Hematopoietic multipotent progenitor cell treated with erythropoietin and hydrocortisone succinate and interleukin-3 and kit ligand, for 15 days (in vitro differentiated cells): ENCODE results near the gene RUFY1.
A peak's percentile ranks its signal among the peaks of the same experiment; 100 is the strongest.
"Not testable (repeated sequence)": the region's sequence is repeated elsewhere in the genome, so short reads cannot be mapped to it uniquely, and the experiment has no call there.

ENCODE experiments used
- DNase-seq: peaks from one replicate; pipeline ENCODE4 v3.0.0-alpha.2; 2015; ENCODE audit warnings: low spot score

RUFY1 gene

GRCh38 chr5:179534431-179534830 is 15.9 kb upstream of the RUFY1 start:
- DNase-seq, result no peak

DNA sequence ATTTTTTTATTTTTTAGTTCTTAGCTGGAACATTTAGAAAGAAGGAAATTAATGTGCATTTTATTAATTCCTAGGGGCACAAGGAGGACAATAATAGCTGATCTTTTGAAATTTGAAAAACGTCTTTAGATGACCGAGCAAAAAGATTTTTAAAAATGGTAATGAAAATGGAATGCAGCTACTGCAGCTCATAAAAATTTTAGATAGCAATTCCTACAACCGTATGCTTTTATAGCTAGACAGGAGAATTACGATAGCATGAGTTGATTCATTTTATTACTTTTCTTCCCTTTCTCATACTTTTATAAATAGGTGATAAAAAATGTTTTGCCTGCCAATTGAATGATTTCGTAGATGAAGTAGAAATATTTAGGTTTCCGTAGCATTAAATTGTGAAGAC is 13.7 kb upstream of the RUFY1 start:
- DNase-seq, result no peak

- DNase-seq, result no peak
Measured at GRCh38 chr5:179542170-179542569, 8.2 kb upstream of the RUFY1 start.

GRCh38 chr5:179543275-179543674 is 7.1 kb upstream of the RUFY1 start:
- DNase-seq, result not testable (repeated sequence)

GRCh38 chr5:179553006-179553405 is 2.7 kb downstream of the RUFY1 start:
- DNase-seq, result no peak

GRCh38 chr5:179553875-179554274 is 3.5 kb downstream of the RUFY1 start:
- DNase-seq, result no peak

DNA sequence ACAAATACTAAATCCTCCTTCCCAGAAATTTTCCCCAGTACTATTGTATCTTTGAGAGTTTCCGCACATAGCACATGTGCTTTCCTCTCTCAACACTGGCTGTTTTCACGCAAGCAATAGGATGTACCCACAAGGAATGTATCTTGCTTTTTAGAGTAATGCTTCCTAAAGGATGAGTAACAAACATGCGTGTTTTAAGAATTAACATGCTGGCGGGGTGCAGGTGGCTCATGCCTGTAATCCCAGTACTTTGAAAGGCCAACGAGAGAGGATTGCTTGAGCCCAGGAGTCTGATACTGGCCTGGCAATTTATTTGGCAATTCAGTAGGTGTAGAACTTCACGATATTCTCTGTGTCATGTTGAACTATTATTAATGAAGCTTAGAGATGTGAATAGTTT is 4.6 kb downstream of the RUFY1 start:
- no peak for DNase-seq

GRCh38 chr5:179558261-179558799 is 8.0 kb downstream of the RUFY1 start:
- DNase-seq, result not testable (repeated sequence)

GRCh38 chr5:179558932-179559283 is 8.6 kb downstream of the RUFY1 start:
- no peak for DNase-seq

- DNase-seq, result peak; percentile 94
Measured at GRCh38 chr5:179559284-179560252, 9.2 kb downstream of the RUFY1 start.

- DNase-seq, result no peak
Measured at GRCh38 chr5:179564526-179564925, 14.2 kb downstream of the RUFY1 start.

DNA sequence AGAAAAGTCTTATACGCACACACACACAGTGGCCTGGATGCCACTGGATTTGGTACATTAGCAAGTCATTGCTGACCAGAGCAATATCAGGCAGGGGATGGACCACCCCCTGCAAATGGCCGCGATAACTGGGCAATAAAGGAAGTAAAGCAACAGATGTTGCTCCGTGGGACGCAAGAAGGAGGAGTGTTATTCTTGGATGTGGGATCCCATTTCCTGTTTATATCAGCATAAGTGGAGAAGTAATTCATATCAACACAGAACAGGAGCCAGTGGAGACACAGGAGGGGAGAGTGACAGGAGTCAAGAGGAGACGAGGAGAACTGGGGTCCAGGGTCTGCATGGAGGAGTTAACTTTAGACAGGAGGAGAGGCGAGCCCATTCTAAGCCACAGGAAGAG is 18.4 kb downstream of the RUFY1 start:
- DNase-seq, result no peak

GRCh38 chr5:179572386-179572785 is 22.0 kb downstream of the RUFY1 start:
- DNase-seq, result no peak

GRCh38 chr5:179577286-179577960 is 27.1 kb downstream of the RUFY1 start:
- DNase-seq, result no peak

DNA sequence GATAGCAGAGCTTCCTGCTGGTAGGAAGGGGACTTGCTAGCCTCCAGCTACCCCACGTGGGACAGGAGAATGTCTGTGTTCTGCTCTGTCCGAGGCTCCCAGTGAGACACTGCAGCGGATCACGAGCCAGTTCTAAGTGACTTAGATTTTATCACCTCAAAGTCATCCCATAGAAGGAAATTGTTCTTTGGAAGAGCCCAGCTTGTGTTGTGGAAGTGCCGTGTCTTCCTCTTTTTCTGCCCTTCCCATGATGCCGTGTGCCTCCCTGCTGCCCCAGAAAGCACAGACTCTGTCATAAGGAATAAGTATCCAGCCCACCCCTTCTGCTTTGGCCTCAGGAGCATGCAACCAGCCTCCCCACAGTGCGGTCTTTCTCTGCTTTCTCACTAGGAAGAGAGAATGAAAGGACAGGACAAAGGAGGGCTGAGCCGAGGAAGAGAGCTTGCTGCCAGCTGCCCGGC is 35.6 kb downstream of the RUFY1 start:
- no peak for DNase-seq

- DNase-seq, result no peak
Measured at GRCh38 chr5:179588166-179588565, 37.8 kb downstream of the RUFY1 start.

DNA sequence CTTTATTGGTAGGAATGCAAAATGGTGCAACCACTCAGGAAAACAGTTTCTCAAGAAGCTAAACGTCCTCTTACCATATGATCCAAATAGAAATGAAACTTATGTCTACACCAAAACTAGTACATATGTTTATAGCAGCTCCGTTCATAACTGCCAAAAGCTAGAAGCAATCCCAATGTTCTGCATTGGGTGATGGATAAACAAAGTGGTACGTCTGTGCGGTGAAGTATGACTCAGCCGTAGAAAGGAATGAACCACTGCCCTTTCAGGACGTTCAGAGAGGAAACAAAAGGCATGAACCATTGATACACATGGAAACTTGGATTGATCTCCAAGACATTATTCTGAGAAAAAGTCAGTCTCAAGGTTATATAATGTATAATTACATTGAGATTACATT is 45.6 kb downstream of the RUFY1 start:
- DNase-seq, result no peak

GRCh38 chr5:179596421-179596820 is 46.1 kb downstream of the RUFY1 start:
- no peak for DNase-seq

- no peak for DNase-seq
Measured at GRCh38 chr5:179599100-179599499, 48.7 kb downstream of the RUFY1 start.

GRCh38 chr5:179599566-179599965 is 49.2 kb downstream of the RUFY1 start:
- no peak for DNase-seq

GRCh38 chr5:179599973-179600372 is 49.6 kb downstream of the RUFY1 start:
- no peak for DNase-seq

DNA sequence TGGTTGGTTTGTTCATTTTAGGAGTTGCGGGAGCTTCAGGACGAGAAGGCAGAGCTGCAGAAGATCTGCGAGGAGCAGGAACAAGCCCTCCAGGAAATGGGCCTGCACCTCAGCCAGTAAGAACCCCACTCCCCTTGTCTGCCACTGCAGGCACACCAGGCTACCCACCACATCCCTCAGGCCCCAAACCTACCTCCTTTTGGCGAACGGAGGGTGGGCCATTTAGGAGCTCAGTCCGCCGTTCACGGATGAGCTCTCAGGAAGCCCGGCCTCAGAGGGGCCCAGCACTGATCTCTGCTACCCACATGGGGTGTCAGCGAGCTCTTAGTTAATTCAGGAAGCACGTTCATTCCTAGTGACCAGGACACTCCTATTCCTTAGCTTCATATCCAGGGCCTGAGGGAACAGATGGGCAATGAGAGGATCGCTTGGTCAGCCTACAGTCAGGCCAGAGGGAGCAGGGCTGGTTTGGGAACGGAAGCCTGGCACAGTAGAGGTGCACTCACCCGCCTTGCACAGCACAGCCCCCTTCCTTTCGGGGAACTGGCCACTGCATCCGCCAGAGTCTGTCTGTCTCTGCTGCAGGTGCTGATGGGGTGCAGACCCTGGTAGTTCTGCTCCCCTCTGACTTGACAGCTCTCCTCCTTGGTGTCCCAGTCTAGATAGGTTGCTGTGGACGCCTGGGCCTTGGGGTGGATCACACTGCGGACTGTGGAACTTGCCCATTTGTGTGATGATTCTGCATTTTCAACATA is 51.7 kb downstream of the RUFY1 start:
- no peak for DNase-seq
